HEK293T (cell line): Measurements from ENCODE around the gene KLHL1.

Experiments used
- CTCF ChIA-PET: fragments of 350-600 bp; formaldehyde crosslinking; extraction: SDS; loops from one replicate; lab custom pipeline; 2021; ENCODE audit warnings: antibody characterized with exemption, inconsistent platforms; lab: Yijun Ruan, JAX
- POLR2A ChIA-PET: fragments of 350-600 bp; formaldehyde crosslinking; extraction: SDS; loops from one replicate; lab custom pipeline; 2020; ENCODE audit warnings: antibody characterized with exemption, inconsistent platforms; lab: Yijun Ruan, JAX
- DNase-seq: peaks from one replicate; pipeline ENCODE4 v3.0.0; 2012; ENCODE audit warnings: mixed read lengths; ENCODE audit errors: extremely low spot score
- ARNT ChIP-seq: fragments of 450-650 bp; IDR thresholded peaks from 2 replicates; pipeline ENCODE4 v1.6.1; 2017; ENCODE audit warnings: mild to moderate bottlenecking
- BHLHE40 ChIP-seq: fragments of 450-650 bp; IDR thresholded peaks from 2 replicates; pipeline ENCODE4 v1.6.1; 2016; ENCODE audit warnings: mild to moderate bottlenecking, moderate library complexity, borderline replicate concordance
- CTBP1 ChIP-seq: fragments of 450-650 bp; IDR thresholded peaks from 2 replicates; pipeline ENCODE4 v1.6.1; 2016; ENCODE audit warnings: borderline replicate concordance
- ELF4 ChIP-seq: fragments of 450-650 bp; IDR thresholded peaks from 2 replicates; pipeline ENCODE4 v1.6.1; 2017; ENCODE audit warnings: antibody characterized with exemption
- FOXA1 ChIP-seq: fragments of 450-650 bp; IDR thresholded peaks from 2 replicates; pipeline ENCODE4 v1.6.1; 2016; ENCODE audit warnings: mild to moderate bottlenecking
- FOXK2 ChIP-seq: fragments of 450-650 bp; IDR thresholded peaks from 2 replicates; pipeline ENCODE4 v1.6.1; 2016; ENCODE audit warnings: mild to moderate bottlenecking
- FOXM1 ChIP-seq: fragments of 450-650 bp; IDR thresholded peaks from 2 replicates; pipeline ENCODE4 v1.6.1; 2017; ENCODE audit warnings: mild to moderate bottlenecking, borderline replicate concordance
- HDGF ChIP-seq: fragments of 450-650 bp; IDR thresholded peaks from 2 replicates; pipeline ENCODE4 v1.6.1; 2017; ENCODE audit warnings: antibody characterized with exemption, borderline replicate concordance
- L3MBTL2 ChIP-seq: fragments of 450-650 bp; conservative IDR thresholded peaks from 2 replicates; pipeline ENCODE4 v1.6.1; 2016; ENCODE audit warnings: mild to moderate bottlenecking
- LEF1 ChIP-seq: fragments of 450-650 bp; IDR thresholded peaks from 2 replicates; pipeline ENCODE4 v1.6.1; 2017; ENCODE audit warnings: mild to moderate bottlenecking, borderline replicate concordance
- NFRKB ChIP-seq: fragments of 450-650 bp; IDR thresholded peaks from 2 replicates; pipeline ENCODE4 v1.6.1; 2016; ENCODE audit warnings: mild to moderate bottlenecking, moderate library complexity
- SP1 ChIP-seq: fragments of 450-650 bp; IDR thresholded peaks from 2 replicates; pipeline ENCODE4 v1.6.1; 2017
- SUZ12 ChIP-seq: fragments of 450-650 bp; IDR thresholded peaks from 2 replicates; pipeline ENCODE4 v1.6.1; 2016; ENCODE audit warnings: mild to moderate bottlenecking
- TARDBP ChIP-seq: fragments of 450-650 bp; IDR thresholded peaks from 2 replicates; pipeline ENCODE4 v1.6.1; 2016
- ZNF384 ChIP-seq: fragments of 450-650 bp; IDR thresholded peaks from 2 replicates; pipeline ENCODE4 v1.6.1; 2016
- TF ChIP-seq, protein P1 (sequence below): fragments of 450-650 bp; IDR thresholded peaks from 2 replicates; pipeline ENCODE4 v1.6.1; 2016

KLHL1 gene

DNA sequence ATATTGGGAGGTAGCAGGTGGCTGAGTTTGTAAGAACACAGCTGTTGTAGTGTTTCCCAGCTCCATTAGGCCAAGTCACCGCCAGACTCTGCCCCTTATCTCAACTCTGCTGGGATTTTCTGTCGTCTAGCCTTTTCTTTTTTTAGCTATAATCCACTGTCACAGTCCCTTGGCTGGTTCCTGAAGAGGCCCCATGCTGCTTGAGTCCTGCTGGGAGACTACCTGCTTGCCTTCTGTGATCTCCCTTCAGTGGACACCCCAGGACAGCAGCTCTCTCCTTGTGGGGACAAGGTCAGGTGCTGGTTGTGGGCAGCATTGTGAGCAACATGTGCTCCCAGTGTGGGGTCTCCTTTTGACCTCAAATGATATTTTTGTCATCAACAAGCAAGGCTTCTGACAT lies 195.6 kb downstream of the KLHL1 start:
- no peak for DNase-seq
- POLR2A ChIA-PET: no interaction called here
- CTCF ChIA-PET: no interaction called here
- TF ChIP-seq ELF4: no peak
- no peak for TF ChIP-seq TARDBP
- no peak for TF ChIP-seq LEF1
- no peak for TF ChIP-seq SP1
- TF ChIP-seq, protein P1, sequence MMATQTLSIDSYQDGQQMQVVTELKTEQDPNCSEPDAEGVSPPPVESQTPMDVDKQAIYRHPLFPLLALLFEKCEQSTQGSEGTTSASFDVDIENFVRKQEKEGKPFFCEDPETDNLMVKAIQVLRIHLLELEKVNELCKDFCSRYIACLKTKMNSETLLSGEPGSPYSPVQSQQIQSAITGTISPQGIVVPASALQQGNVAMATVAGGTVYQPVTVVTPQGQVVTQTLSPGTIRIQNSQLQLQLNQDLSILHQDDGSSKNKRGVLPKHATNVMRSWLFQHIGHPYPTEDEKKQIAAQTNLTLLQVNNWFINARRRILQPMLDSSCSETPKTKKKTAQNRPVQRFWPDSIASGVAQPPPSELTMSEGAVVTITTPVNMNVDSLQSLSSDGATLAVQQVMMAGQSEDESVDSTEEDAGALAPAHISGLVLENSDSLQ: no peak
- TF ChIP-seq ZNF384: no peak
- TF ChIP-seq CTBP1: no peak
- no peak for TF ChIP-seq FOXA1
- no peak for TF ChIP-seq L3MBTL2
- TF ChIP-seq BHLHE40: no peak
- no peak for TF ChIP-seq NFRKB
- TF ChIP-seq HDGF: no peak
- no peak for TF ChIP-seq SUZ12
- TF ChIP-seq FOXM1: no peak
- no peak for TF ChIP-seq FOXK2
- TF ChIP-seq ARNT: no peak

DNA sequence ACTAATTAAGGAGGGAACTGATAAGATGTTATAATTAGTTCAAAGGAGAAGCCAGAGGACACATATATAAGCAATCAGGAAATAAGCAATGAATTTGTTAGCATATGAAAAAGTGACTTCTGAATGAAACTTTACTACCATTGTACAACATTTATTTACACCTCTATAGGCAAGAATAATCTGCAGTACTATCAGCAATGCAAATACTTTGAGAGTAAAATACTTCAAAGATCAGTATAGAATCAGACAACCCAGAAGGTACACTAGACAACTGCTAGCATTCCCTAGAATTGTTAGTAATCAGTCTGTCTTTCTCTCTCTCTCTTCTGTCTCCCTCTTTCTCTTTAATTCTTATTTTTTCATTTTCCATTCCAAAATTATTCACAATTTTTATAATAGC lies 197.5 kb downstream of the KLHL1 start:
- no peak for TF ChIP-seq LEF1
- TF ChIP-seq CTBP1: no peak
- TF ChIP-seq BHLHE40: no peak
- TF ChIP-seq FOXK2: no peak
- no peak for TF ChIP-seq ARNT
- TF ChIP-seq SUZ12: no peak
- TF ChIP-seq FOXA1: no peak
- TF ChIP-seq ZNF384: no peak
- no peak for TF ChIP-seq TARDBP
- no peak for TF ChIP-seq HDGF
- TF ChIP-seq FOXM1: no peak
- no peak for TF ChIP-seq SP1
- no peak for TF ChIP-seq NFRKB
- no peak for TF ChIP-seq ELF4
- POLR2A ChIA-PET: no interaction called here
- CTCF ChIA-PET: no interaction called here
- DNase-seq: no peak

DNA sequence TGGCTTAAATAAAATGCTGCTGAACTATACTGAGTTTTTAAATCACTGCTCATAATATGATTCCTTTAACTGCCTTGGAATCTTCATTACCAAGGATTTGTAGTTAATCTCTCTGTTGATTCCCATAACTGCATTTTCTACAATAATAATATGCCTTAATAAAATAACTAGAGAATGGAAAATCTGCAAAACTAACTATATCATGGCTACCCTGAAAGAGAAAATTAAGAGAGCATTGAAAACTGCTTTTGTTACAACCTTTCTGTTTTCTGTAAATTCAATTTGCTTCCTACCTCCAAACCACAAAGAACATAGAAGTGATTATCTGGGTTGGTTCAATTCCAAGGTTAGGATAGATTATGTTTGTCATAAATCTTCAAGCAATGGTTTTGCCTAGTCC lies 203.5 kb downstream of the KLHL1 start:
- TF ChIP-seq, protein P1: no peak
- no peak for TF ChIP-seq ZNF384
- TF ChIP-seq L3MBTL2: no peak
- no peak for TF ChIP-seq SP1
- no peak for TF ChIP-seq FOXK2
- TF ChIP-seq ARNT: no peak
- TF ChIP-seq NFRKB: no peak
- no peak for TF ChIP-seq ELF4
- no peak for TF ChIP-seq CTBP1
- TF ChIP-seq BHLHE40: no peak
- TF ChIP-seq LEF1: no peak
- TF ChIP-seq HDGF: no peak
- no peak for TF ChIP-seq TARDBP
- TF ChIP-seq FOXA1: no peak
- no peak for TF ChIP-seq FOXM1
- TF ChIP-seq SUZ12: no peak
- ChIA-PET POLR2A (no interaction called here), CTCF (no interaction called here)
- DNase-seq: no peak

DNA sequence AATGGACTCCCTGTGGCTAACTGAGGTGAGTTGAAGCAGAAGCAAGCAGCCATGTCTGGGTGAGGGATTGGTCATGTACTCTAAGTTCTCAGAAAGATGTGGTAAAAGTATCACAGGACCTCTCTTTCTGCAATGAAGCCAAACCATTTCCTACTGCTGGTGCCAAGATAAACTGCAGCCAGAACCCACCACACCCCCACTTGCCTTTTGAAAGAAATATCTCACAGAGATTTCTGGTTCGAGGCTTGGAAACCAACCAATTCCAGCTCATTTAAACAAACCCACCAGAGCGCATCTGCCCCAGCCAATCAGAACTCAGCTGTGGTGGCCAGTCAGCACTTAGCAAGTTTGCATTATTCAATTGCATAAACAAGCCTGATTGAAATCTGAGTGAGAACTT lies 205.2 kb downstream of the KLHL1 start:
- no peak for DNase-seq
- no peak for TF ChIP-seq L3MBTL2
- no peak for TF ChIP-seq NFRKB
- TF ChIP-seq ARNT: no peak
- ChIA-PET POLR2A (no interaction called here), CTCF (no interaction called here)

DNA sequence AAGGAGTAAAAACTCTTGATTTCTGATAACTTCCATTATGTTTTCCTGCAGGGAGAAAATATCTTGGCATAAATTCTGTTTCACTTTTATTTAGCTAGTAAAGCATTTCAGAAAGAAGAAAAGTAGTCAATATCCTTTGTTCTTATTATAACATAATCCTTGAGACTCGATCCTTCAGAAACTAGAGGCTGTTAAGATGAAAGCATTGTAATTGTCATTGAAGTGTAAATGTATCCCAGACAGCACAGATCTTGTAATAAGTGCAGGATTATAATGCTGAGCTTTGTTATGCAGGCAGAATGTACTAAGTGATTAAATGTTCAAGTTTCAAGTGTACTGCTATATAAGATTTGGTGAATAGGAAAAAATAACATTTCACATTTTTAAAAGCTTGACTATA lies 225.8 kb downstream of the KLHL1 start:
- ChIA-PET POLR2A (no interaction called here), CTCF (no interaction called here)
- no peak for DNase-seq
- no peak for TF ChIP-seq HDGF
- TF ChIP-seq FOXM1: no peak
- TF ChIP-seq LEF1: no peak
- TF ChIP-seq CTBP1: no peak
- no peak for TF ChIP-seq L3MBTL2
- no peak for TF ChIP-seq BHLHE40
- TF ChIP-seq ARNT: no peak
- TF ChIP-seq TARDBP: no peak
- no peak for TF ChIP-seq SUZ12
- no peak for TF ChIP-seq SP1
- no peak for TF ChIP-seq FOXK2
- TF ChIP-seq FOXA1: no peak
- TF ChIP-seq, protein P1: no peak

DNA sequence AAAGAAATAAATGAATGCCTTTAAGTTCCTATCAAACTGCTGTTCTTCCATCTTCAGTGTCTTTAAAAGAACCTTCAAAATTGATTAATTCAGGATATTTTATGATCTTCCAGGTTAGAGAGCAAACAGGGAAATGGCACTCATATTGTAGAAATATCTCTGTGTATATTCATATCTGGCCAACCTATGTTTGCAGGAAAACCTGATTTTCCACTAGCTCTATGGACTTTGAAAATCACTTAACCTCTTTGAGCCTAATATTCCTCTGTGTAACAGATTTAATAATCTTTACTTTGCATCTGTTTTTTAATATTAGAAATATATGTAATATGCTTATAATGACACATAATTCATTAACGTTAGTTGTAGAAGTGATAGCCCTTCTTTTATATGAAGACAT lies 228.3 kb downstream of the KLHL1 start:
- ChIA-PET POLR2A (no interaction called here), CTCF (no interaction called here)
- TF ChIP-seq FOXM1 (no peak), ELF4 (no peak)
- no peak for DNase-seq
